ENCODE data around the gene SLCO2B1.

Gene SLCO2B1

GRCh38 chr11:75126564-75126963, 24.3 kb upstream of the SLCO2B1 start:
- no peak overlapping the region for H3K9ac ChIP-seq
- H3K27ac ChIP-seq = no peak overlapping the region
- no peak overlapping the region for H3K4me3 ChIP-seq (ENCODE audit: low read depth, low read length)
- H3K27me3 ChIP-seq (ENCODE audit: control insufficient read depth, insufficient read depth, low read length) = no peaks in the 10 kb centered on the region
- TF ChIP-seq, protein P1, sequence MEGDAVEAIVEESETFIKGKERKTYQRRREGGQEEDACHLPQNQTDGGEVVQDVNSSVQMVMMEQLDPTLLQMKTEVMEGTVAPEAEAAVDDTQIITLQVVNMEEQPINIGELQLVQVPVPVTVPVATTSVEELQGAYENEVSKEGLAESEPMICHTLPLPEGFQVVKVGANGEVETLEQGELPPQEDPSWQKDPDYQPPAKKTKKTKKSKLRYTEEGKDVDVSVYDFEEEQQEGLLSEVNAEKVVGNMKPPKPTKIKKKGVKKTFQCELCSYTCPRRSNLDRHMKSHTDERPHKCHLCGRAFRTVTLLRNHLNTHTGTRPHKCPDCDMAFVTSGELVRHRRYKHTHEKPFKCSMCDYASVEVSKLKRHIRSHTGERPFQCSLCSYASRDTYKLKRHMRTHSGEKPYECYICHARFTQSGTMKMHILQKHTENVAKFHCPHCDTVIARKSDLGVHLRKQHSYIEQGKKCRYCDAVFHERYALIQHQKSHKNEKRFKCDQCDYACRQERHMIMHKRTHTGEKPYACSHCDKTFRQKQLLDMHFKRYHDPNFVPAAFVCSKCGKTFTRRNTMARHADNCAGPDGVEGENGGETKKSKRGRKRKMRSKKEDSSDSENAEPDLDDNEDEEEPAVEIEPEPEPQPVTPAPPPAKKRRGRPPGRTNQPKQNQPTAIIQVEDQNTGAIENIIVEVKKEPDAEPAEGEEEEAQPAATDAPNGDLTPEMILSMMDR (IDR thresholded peaks at IDR 0.05) = no peak
- no peaks in the 10 kb centered on the region for H3K4me1 ChIP-seq
- no peaks in the 10 kb centered on the region for H3K79me2 ChIP-seq
- no peaks in the 10 kb centered on the region for H3K36me3 ChIP-seq (ENCODE audit: control insufficient read depth, insufficient read depth, low read length)
- H3K4me2 ChIP-seq (ENCODE audit: low read length) = no peak overlapping the region
- H3K9me3 ChIP-seq (ENCODE audit: control insufficient read depth, low read length) = no peaks in the 10 kb centered on the region
- H2AFZ ChIP-seq = no peak overlapping the region

GRCh38 chr11:75132080-75132479, 18.8 kb upstream of the SLCO2B1 start:
- TF ChIP-seq, protein P1 (IDR thresholded peaks at IDR 0.05) = no peak
- H2AFZ ChIP-seq = no peak overlapping the region
- H3K79me2 ChIP-seq = no peaks in the 10 kb centered on the region
- no peak overlapping the region for H3K27ac ChIP-seq
- H3K36me3 ChIP-seq (ENCODE audit: control insufficient read depth, insufficient read depth, low read length) = no peaks in the 10 kb centered on the region
- H3K4me2 ChIP-seq (ENCODE audit: low read length) = no peak overlapping the region
- H3K4me3 ChIP-seq (ENCODE audit: low read depth, low read length) = no peak overlapping the region
- H3K27me3 ChIP-seq (ENCODE audit: control insufficient read depth, insufficient read depth, low read length) = no peaks in the 10 kb centered on the region
- H3K4me1 ChIP-seq = no peaks in the 10 kb centered on the region
- H3K9ac ChIP-seq = no peak overlapping the region
- H3K9me3 ChIP-seq (ENCODE audit: control insufficient read depth, low read length) = no peaks in the 10 kb centered on the region

GRCh38 chr11:75133976-75134375, 16.9 kb upstream of the SLCO2B1 start:
- Histone ChIP-seq H3K79me2 (no peaks in the 10 kb centered on the region), H3K27ac (no peak overlapping the region), H2AFZ (no peak overlapping the region), H3K9ac (no peak overlapping the region), H3K9me3 (ENCODE audit: control insufficient read depth, low read length) (no peaks in the 10 kb centered on the region), H3K27me3 (ENCODE audit: control insufficient read depth, insufficient read depth, low read length) (no peaks in the 10 kb centered on the region), H3K36me3 (ENCODE audit: control insufficient read depth, insufficient read depth, low read length) (no peaks in the 10 kb centered on the region), H3K4me2 (ENCODE audit: low read length) (no peak overlapping the region), H3K4me3 (ENCODE audit: low read depth, low read length) (no peak overlapping the region), H3K4me1 (no peaks in the 10 kb centered on the region)
- TF ChIP-seq, protein P1 (IDR thresholded peaks at IDR 0.05) = no peak

DNA sequence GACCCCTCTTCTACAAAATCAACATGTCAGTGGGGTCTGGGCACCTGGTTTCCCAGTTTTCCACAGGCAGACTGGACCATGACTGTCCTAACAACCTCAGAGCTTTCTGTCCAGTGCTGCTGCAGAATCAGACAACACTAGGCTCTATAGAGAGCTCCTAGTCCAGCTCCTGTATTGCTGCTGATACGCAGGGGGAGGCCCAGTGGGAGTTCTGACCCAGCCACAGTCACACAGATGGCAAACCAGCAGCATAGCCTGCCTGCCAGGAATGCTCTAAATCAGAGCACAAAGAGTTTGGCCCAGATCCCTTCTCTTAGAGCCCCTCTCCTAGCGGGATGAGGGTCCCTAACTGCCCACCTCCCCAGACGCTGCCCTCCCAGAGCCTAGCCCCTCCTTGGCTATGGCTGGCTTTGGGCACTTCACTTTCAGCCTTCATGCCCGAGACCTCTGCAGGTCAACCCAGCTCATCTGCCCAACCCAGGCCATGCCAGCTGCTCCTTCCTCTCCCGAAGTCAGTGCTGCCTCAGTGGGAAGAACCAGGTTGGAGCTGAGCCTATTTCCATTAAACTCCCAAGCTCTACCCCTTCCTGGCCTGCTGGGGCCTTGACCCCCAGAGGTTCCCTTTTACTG, 15.8 kb upstream of the SLCO2B1 start:
- H3K4me2 ChIP-seq (ENCODE audit: low read length) = no peak overlapping the region
- H3K4me1 ChIP-seq = no peaks in the 10 kb centered on the region
- no peaks in the 10 kb centered on the region for H3K79me2 ChIP-seq
- no peak overlapping the region for H3K4me3 ChIP-seq (ENCODE audit: low read depth, low read length)
- TF ChIP-seq, protein P1 (IDR thresholded peaks at IDR 0.05) = no peak
- no peak overlapping the region for H3K27ac ChIP-seq
- H3K36me3 ChIP-seq (ENCODE audit: control insufficient read depth, insufficient read depth, low read length) = no peaks in the 10 kb centered on the region
- no peak overlapping the region for H3K9ac ChIP-seq
- H3K27me3 ChIP-seq (ENCODE audit: control insufficient read depth, insufficient read depth, low read length) = no peaks in the 10 kb centered on the region
- H3K9me3 ChIP-seq (ENCODE audit: control insufficient read depth, low read length) = no peaks in the 10 kb centered on the region
- no peak overlapping the region for H2AFZ ChIP-seq

DNA sequence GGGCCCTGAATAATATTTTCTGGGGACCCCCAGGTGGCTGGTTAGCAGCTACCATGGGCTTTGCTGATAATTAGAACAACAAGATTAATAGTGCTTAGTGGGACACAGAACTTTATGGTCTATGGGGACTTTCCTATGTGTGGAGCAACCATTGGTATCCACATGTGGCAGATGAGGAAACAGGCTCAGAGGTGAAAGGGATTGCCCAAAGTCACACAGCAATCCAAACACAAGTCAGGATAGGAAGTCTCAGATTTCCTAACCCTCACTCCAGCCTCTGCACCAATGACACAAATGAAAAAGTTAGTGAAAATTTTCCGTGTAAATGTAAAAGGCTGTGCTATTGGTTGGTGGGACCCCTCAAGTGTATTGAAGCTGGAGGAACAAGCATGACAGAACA, 15.3 kb upstream of the SLCO2B1 start:
- H3K27me3 ChIP-seq (ENCODE audit: control insufficient read depth, insufficient read depth, low read length) = no peaks in the 10 kb centered on the region
- no peak overlapping the region for H2AFZ ChIP-seq

More for the DNA sequence above, 15.3 kb upstream of the SLCO2B1 start:
- H3K4me3 ChIP-seq (ENCODE audit: low read depth, low read length) = no peak overlapping the region
- H3K9me3 ChIP-seq (ENCODE audit: control insufficient read depth, low read length) = no peaks in the 10 kb centered on the region
- H3K79me2 ChIP-seq = no peaks in the 10 kb centered on the region
- H3K4me2 ChIP-seq (ENCODE audit: low read length) = no peak overlapping the region
- TF ChIP-seq, protein P1 (IDR thresholded peaks at IDR 0.05) = no peak
- H3K9ac ChIP-seq = no peak overlapping the region
- no peaks in the 10 kb centered on the region for H3K4me1 ChIP-seq
- no peak overlapping the region for H3K27ac ChIP-seq
- H3K36me3 ChIP-seq (ENCODE audit: control insufficient read depth, insufficient read depth, low read length) = no peaks in the 10 kb centered on the region
